SK-N-SH (cell line): Measurements from ENCODE around the gene EPB41L1. TPM values are rescaled to one million over a fixed set of nuclear protein-coding genes. Genes with fewer than 3 reads are reported as not detected.

Experiments
- CTCF ChIA-PET: fragments of 300-600, 350-600 bp; formaldehyde crosslinking; extraction: SDS; loops from one replicate; lab custom pipeline; 2021; lab: Yijun Ruan, JAX
- POLR2A ChIA-PET: fragments of 350-600 bp; sonication (Branson Sonifier 250); formaldehyde crosslinking; extraction: SDS; loops from one replicate; lab custom pipeline; 2020; ENCODE audit warnings: antibody characterized with exemption, inconsistent platforms; lab: Yijun Ruan, JAX
- DNase-seq: peaks from one replicate; pipeline ENCODE4 v3.0.0; 2012
- H2AFZ ChIP-seq: fragments of 200-600 bp; sonication (generic); 2 replicates; pipeline ENCODE4 v1.8.1; 2016; ENCODE audit warnings: antibody characterized with exemption, mild to moderate bottlenecking, low read depth
- H3F3A ChIP-seq: fragments of 200-600 bp; sonication (generic); replicated peaks from 2 replicates; pipeline ENCODE3; 2016; ENCODE audit warnings: antibody characterized with exemption, mild to moderate bottlenecking; ENCODE audit not compliant: insufficient read depth
- H3K27ac ChIP-seq, 2 experiments: fragments of 200-500 bp in 1 of 2; fragments of 200-600 bp in 1 of 2; sonication (Bioruptor generic) in 1 of 2; sonication (generic), shearing (Covaris generic) in 1 of 2; 2 replicates each; pipeline versions ENCODE4 v1.5.1 to v1.6.1; 2014 to 2016; ENCODE audit warnings: low read depth in 2 of 2, inconsistent platforms in 1 of 2, low read length in 1 of 2, mild to moderate bottlenecking in 1 of 2, mixed read lengths in 1 of 2
- H3K27me3 ChIP-seq: fragments of 200-600 bp; sonication (generic), shearing (Covaris generic); 2 replicates; pipeline ENCODE4 v1.6.1; 2016; ENCODE audit warnings: mixed run types; ENCODE audit not compliant: insufficient read depth
- H3K36me3 ChIP-seq, 2 experiments: fragments of 200-500 bp in 1 of 2; fragments of 200-600 bp in 1 of 2; sonication (Bioruptor generic) in 1 of 2; sonication (generic) in 1 of 2; replicated peaks in 1 of 2; 2 replicates each; pipeline versions ENCODE3 to v1.5.1; 2014 to 2016; ENCODE audit warnings: low read length in 1 of 2, mild to moderate bottlenecking in 1 of 2; ENCODE audit not compliant: insufficient read depth in 2 of 2, control insufficient read depth in 1 of 2
- H3K4me1 ChIP-seq, 2 experiments: fragments of 200-500 bp in 1 of 2; fragments of 200-600 bp in 1 of 2; sonication (Bioruptor generic) in 1 of 2; sonication (generic), shearing (Covaris generic) in 1 of 2; 2 replicates each; pipeline versions ENCODE4 v1.5.1 to v1.6.1; 2014 to 2016; ENCODE audit warnings: low read depth in 1 of 2, low read length in 1 of 2, mixed run types in 1 of 2; ENCODE audit not compliant: insufficient read depth in 2 of 2, control insufficient read depth in 1 of 2
- H3K4me2 ChIP-seq: fragments of 200-600 bp; sonication (generic), shearing (Covaris generic); 2 replicates; pipeline ENCODE4 v1.6.1; 2017; ENCODE audit warnings: mixed run types
- H3K4me3 ChIP-seq, 2 experiments: fragments of 200-500 bp in 1 of 2; fragments of 200-600 bp in 1 of 2; sonication (Bioruptor generic) in 1 of 2; sonication (generic), shearing (Covaris generic) in 1 of 2; 2 replicates each; pipeline versions ENCODE4 v1.5.1 to v1.8.1; 2014 to 2016; ENCODE audit warnings: low read depth in 2 of 2, inconsistent platforms in 1 of 2, low read length in 1 of 2, mild to moderate bottlenecking in 1 of 2, mixed read lengths in 1 of 2, moderate library complexity in 1 of 2
- H3K79me2 ChIP-seq: fragments of 200-600 bp; sonication (generic); 2 replicates; pipeline ENCODE4 v1.8.1; 2017; ENCODE audit warnings: mild to moderate bottlenecking; ENCODE audit not compliant: insufficient read depth
- H3K9ac ChIP-seq: fragments of 200-600 bp; sonication (generic); 2 replicates; pipeline ENCODE4 v1.6.1; 2017; ENCODE audit warnings: mixed run types
- H3K9me2 ChIP-seq: fragments of 200-600 bp; sonication (generic); 2 replicates; pipeline ENCODE4 v1.6.1; 2017; ENCODE audit warnings: mixed run types
- H3K9me3 ChIP-seq: fragments of 200-600 bp; sonication (generic); 2 replicates; pipeline ENCODE4 v1.6.1; 2017; ENCODE audit warnings: mixed run types, mild to moderate bottlenecking, moderate library complexity
- H4K20me1 ChIP-seq: fragments of 200-600 bp; sonication (generic); 2 replicates; pipeline ENCODE4 v1.6.1; 2017; ENCODE audit warnings: mild to moderate bottlenecking, mixed run types; ENCODE audit not compliant: insufficient read depth
- CHD2 ChIP-seq: fragments of 150-350 bp; IDR thresholded peaks from 2 replicates; pipeline ENCODE4 v1.6.1; 2018; ENCODE audit warnings: low read length; ENCODE audit not compliant: partially characterized antibody
- ELF1 ChIP-seq: IDR thresholded peaks from 2 replicates; pipeline ENCODE4 v1.4.0; 2012
- EP300 ChIP-seq, 2 experiments: IDR thresholded peaks; 2 replicates each; pipeline versions ENCODE4 v1.4.0 to v1.6.1; 2012; ENCODE audit warnings: borderline replicate concordance in 1 of 2, low read depth in 1 of 2, low read length in 1 of 2
- EZH2phosphoT487 ChIP-seq: fragments of 200-600 bp; sonication (generic); IDR thresholded peaks from 2 replicates; pipeline ENCODE4 v1.6.1; 2017; ENCODE audit warnings: low read depth, mixed run types, mild to moderate bottlenecking, antibody characterized with exemption, moderate library complexity, borderline replicate concordance
- FOSL2 ChIP-seq: IDR thresholded peaks from 2 replicates; pipeline ENCODE4 v1.4.0; 2012; ENCODE audit warnings: low read depth, mild to moderate bottlenecking, moderate library complexity, borderline replicate concordance
- FOXM1 ChIP-seq: IDR thresholded peaks from 2 replicates; pipeline ENCODE4 v1.4.0; 2012; ENCODE audit warnings: low read depth, mild to moderate bottlenecking
- GABPA ChIP-seq: IDR thresholded peaks from 2 replicates; pipeline ENCODE4 v1.4.0; 2012; ENCODE audit warnings: low read depth, mild to moderate bottlenecking
- JUND ChIP-seq: IDR thresholded peaks from 2 replicates; pipeline ENCODE4 v1.4.0; 2012
- MEF2A ChIP-seq: IDR thresholded peaks from 2 replicates; pipeline ENCODE4 v1.4.0; 2012; ENCODE audit warnings: low read depth, borderline replicate concordance
- NRF1 ChIP-seq: IDR thresholded peaks from 2 replicates; pipeline ENCODE4 v1.6.1; 2012; ENCODE audit warnings: low read depth, mild to moderate bottlenecking, low read length
- POLR2AphosphoS5 ChIP-seq: IDR thresholded peaks from 2 replicates; pipeline ENCODE4 v1.6.1; 2012; ENCODE audit warnings: low read depth, low read length
- RAD21 ChIP-seq: IDR thresholded peaks from 2 replicates; pipeline ENCODE4 v1.6.1; 2012; ENCODE audit warnings: mild to moderate bottlenecking, low read length
- RXRA ChIP-seq: IDR thresholded peaks from 2 replicates; pipeline ENCODE4 v1.4.0; 2012; ENCODE audit warnings: low read depth, mild to moderate bottlenecking, borderline replicate concordance
- SIN3A ChIP-seq: IDR thresholded peaks from 2 replicates; pipeline ENCODE4 v1.6.1; 2012; ENCODE audit warnings: low read depth, mild to moderate bottlenecking, low read length, moderate library complexity, borderline replicate concordance
- SMC3 ChIP-seq: IDR thresholded peaks from 2 replicates; pipeline ENCODE4 v1.6.1; 2012; ENCODE audit warnings: low read depth, low read length, improper control_type of control experiment
- TAF1 ChIP-seq: IDR thresholded peaks from 2 replicates; pipeline ENCODE4 v1.6.1; 2012; ENCODE audit warnings: low read depth, mild to moderate bottlenecking, low read length, moderate library complexity, borderline replicate concordance
- TEAD4 ChIP-seq: IDR thresholded peaks from 2 replicates; pipeline ENCODE4 v1.4.0; 2012; ENCODE audit warnings: mild to moderate bottlenecking, borderline replicate concordance; ENCODE audit not compliant: insufficient read depth
- WGBS: methylation state at CpG from one replicate; pipeline ENCODE4 v1.1.6; 2017; ENCODE audit warnings: low lambda C conversion rate; 5-methylcytosine and 5-hydroxymethylcytosine counted together
- polyA plus RNA-seq, 3 experiments: library from polyadenylated mRNA; depleted of rRNA; stranded (reverse); fragments of >200 nt; gene quantifications; 2 replicates each; pipeline ENCODE4 v1.2.3, GENCODE V29; 2012
- TF ChIP-seq, protein P1 (sequence below): IDR thresholded peaks from 2 replicates; pipeline ENCODE4; 2012
- TF ChIP-seq, protein P2 (sequence below): IDR thresholded peaks from 2 replicates; pipeline ENCODE4 v1.6.1; 2012; ENCODE audit warnings: mild to moderate bottlenecking, low read depth, low read length, moderate library complexity
- TF ChIP-seq, protein P3 (sequence below): fragments of 150-350 bp; IDR thresholded peaks from 2 replicates; pipeline ENCODE4 v1.6.1; 2016; ENCODE audit warnings: mild to moderate bottlenecking, low read depth, low read length

Gene EPB41L1
- polyA plus RNA-seq, 1 of the 3 experiments (the other 2 are of a cell fraction), result 26.1 TPM

DNA sequence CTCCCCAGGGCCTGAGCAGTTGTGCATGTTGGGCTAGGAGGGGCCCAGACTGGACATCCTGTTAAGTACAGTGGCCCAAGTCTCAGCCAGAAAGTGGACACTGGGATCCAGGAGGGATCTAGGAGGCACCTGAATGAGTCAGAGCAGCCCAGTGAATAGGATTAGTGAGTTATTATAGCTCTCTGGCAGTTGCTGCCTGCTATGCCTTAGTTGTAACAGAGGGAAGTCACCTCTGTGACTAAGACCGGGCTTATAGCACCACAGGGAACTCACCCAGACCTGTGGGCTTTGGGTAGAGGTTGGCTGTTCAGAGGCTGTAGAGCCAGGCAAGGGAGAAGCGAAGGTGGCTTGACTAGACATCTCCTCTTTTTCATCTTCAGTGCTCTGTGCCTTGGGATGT lies 42.7 kb downstream of the EPB41L1 start:
- Histone ChIP-seq H2AFZ (no peak overlapping the region), H3K4me3 (no peak overlapping the region), H3K4me2 (no peak overlapping the region), H3K9ac (no peak overlapping the region), H3K36me3 (peaks cover 0 to 35% of the 10 kb centered on the region in 2 experiments), H3K79me2 (no peaks in the 10 kb centered on the region), H3K9me2 (no peaks in the 10 kb centered on the region), H3K27me3 (no peaks in the 10 kb centered on the region), H3F3A (peaks cover 7% of the 10 kb centered on the region), H3K27ac (no peak overlapping the region), H4K20me1 (no peaks in the 10 kb centered on the region), H3K4me1 (peaks cover 0 to 19% of the 10 kb centered on the region in 2 experiments; a peak in 2 of 4 replicates), H3K9me3 (no peaks in the 10 kb centered on the region)
- no peak for DNase-seq
- CTCF ChIA-PET, result interaction anchor here (1.2 to 5.9 kb wide), 4 partner anchors 30 to 242 kb away, joined by 3 to 178 read pairs (median 24); partner anchors contain the start of gene EPB41L1
- 90% methylated on average over 2 of the region's 2 CpGs for WGBS
- TF ChIP-seq FOXM1, result no peak
- TF ChIP-seq EZH2phosphoT487, result no peak
- POLR2A ChIA-PET, result no interaction called here

- Histone ChIP-seq H3K79me2 (no peaks in the 10 kb centered on the region), H3K4me3 (peak overlapping the region in 1 of 2 experiments; percentile 46; a peak in 1 of 4 replicates), H4K20me1 (no peaks in the 10 kb centered on the region), H3K4me2 (no peak overlapping the region), H2AFZ (no peak overlapping the region), H3K9me2 (no peaks in the 10 kb centered on the region), H3K9ac (no peak overlapping the region), H3K27me3 (no peaks in the 10 kb centered on the region), H3K36me3 (peaks cover 0 to 29% of the 10 kb centered on the region in 2 experiments), H3K4me1 (peaks cover 0 to 19% of the 10 kb centered on the region in 2 experiments; a peak in 2 of 4 replicates), H3K27ac (peak overlapping the region in 1 of 2 experiments; percentile 94; a peak in 2 of 4 replicates), H3K9me3 (no peaks in the 10 kb centered on the region), H3F3A (peaks cover 7% of the 10 kb centered on the region)
- ChIA-PET POLR2A (interaction anchor here (0.6 to 1.4 kb wide), 2 partner anchors 43 to 178 kb away, joined by 3 read pairs; no protein-coding TSS in a partner anchor), CTCF (interaction anchor here (0.6 to 16.0 kb wide), 44 partner anchors 11 to 718 kb away, joined by 3 to 219 read pairs (median 6); partner anchors contain the start of genes AAR2 and EPB41L1)
- peak; percentile 86 for DNase-seq
- 60% methylated on average over 5 of the region's 6 CpGs for WGBS
- TF ChIP-seq JUND (no peak), TAF1 (no peak), TEAD4 (no peak), SIN3A (no peak), POLR2AphosphoS5 (no peak), FOSL2 (no peak), FOXM1 (no peak), NRF1 (no peak), ELF1 (no peak), GABPA (no peak), MEF2A (no peak), CHD2 (peak; percentile 28), RXRA (no peak), RAD21 (peak; percentile 90), EP300 (IDR thresholded peaks at IDR 0.05; ENCODE audit: borderline replicate concordance in 1 of 2, low read depth in 1 of 2, low read length in 1 of 2) (peak in 1 of 2 experiments; percentile 50; a peak in 1 of 4 replicates), SMC3 (peak; percentile 90)
- TF ChIP-seq, protein P1, sequence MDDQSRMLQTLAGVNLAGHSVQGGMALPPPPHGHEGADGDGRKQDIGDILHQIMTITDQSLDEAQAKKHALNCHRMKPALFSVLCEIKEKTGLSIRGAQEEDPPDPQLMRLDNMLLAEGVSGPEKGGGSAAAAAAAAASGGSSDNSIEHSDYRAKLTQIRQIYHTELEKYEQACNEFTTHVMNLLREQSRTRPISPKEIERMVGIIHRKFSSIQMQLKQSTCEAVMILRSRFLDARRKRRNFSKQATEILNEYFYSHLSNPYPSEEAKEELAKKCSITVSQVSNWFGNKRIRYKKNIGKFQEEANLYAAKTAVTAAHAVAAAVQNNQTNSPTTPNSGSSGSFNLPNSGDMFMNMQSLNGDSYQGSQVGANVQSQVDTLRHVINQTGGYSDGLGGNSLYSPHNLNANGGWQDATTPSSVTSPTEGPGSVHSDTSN, result no peak
- TF ChIP-seq, protein P2, sequence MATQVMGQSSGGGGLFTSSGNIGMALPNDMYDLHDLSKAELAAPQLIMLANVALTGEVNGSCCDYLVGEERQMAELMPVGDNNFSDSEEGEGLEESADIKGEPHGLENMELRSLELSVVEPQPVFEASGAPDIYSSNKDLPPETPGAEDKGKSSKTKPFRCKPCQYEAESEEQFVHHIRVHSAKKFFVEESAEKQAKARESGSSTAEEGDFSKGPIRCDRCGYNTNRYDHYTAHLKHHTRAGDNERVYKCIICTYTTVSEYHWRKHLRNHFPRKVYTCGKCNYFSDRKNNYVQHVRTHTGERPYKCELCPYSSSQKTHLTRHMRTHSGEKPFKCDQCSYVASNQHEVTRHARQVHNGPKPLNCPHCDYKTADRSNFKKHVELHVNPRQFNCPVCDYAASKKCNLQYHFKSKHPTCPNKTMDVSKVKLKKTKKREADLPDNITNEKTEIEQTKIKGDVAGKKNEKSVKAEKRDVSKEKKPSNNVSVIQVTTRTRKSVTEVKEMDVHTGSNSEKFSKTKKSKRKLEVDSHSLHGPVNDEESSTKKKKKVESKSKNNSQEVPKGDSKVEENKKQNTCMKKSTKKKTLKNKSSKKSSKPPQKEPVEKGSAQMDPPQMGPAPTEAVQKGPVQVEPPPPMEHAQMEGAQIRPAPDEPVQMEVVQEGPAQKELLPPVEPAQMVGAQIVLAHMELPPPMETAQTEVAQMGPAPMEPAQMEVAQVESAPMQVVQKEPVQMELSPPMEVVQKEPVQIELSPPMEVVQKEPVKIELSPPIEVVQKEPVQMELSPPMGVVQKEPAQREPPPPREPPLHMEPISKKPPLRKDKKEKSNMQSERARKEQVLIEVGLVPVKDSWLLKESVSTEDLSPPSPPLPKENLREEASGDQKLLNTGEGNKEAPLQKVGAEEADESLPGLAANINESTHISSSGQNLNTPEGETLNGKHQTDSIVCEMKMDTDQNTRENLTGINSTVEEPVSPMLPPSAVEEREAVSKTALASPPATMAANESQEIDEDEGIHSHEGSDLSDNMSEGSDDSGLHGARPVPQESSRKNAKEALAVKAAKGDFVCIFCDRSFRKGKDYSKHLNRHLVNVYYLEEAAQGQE, result no peak
- TF ChIP-seq, protein P3, sequence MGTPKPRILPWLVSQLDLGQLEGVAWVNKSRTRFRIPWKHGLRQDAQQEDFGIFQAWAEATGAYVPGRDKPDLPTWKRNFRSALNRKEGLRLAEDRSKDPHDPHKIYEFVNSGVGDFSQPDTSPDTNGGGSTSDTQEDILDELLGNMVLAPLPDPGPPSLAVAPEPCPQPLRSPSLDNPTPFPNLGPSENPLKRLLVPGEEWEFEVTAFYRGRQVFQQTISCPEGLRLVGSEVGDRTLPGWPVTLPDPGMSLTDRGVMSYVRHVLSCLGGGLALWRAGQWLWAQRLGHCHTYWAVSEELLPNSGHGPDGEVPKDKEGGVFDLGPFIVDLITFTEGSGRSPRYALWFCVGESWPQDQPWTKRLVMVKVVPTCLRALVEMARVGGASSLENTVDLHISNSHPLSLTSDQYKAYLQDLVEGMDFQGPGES, result no peak
Measured at GRCh38 chr20:36199345-36200257, 45.1 kb downstream of the EPB41L1 start.
